Measurements from ENCODE around the gene PRSS36. TPM values are rescaled to one million over a fixed set of nuclear protein-coding genes. Genes with fewer than 3 reads are reported as not detected.

Gene PRSS36
- polyA plus RNA-seq, 3 donors: 3.1 to 4.2 (median 3.4) TPM

DNA sequence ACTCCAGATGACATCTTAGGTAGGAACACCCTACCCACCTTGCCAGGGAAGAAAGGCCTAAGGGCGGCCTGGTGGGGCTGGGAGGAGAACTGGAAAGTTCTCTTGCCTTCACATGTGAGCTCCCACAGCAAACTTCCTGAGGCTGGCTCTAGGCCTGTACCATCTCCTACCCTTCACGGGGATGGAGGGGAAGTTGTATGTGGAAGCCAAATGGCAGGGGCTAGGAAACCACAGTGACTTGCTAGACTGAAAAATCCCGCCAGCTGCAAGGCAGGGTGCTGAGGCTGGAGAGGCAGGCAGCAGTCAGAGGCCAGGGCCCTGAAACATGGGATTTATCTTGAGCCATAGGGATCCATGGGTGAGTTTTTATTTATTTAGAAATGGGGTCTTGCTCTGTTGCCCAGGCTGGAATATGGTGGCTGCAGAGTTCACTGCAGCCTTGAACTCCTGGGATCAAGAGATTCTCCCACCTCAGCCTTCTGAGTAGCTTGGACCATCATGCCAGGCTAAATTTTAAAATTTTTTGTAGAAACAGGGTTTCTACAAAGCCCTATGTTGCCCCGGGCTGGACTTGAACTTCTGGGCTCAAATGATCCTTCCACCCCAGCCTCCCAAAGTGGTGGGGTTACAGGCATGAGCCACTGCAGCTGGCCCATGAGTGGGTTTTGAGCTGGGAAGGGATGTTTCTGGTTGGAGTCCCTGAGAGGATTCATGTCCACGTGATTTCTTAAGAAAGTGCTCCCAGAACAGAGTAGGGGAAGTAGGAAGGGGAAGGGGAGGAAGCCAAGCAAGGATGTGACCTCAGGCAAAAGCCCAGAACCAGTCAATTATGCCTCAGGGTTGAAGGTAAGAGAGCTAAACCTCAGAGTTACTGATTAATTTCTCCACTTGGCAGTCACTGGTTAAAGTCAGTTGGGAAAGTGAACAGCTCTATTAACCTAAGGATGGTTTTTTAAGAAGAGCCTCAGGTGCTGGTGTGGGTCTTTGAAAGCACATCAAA lies 36.4 kb downstream of the PRSS36 start:
- Mint-ChIP-seq H3K27ac (peak overlapping the region; percentile 94 to 100 (median 98)), H3K27me3 (ENCODE audit: low read depth in 3 of 3) (peaks cover 0 to 2% (median 0%) of the 10 kb centered on the region in 3 donors), H3K4me3 (peak overlapping the region; percentile 45 to 65), H3K4me1 (peaks cover 67% of the 10 kb centered on the region), H3K9me3 (peaks cover 0 to 3% (median 0%) of the 10 kb centered on the region in 7 donors), H3K36me3 (peaks cover 36 to 42% of the 10 kb centered on the region in 2 donors)
- peaks cover 70 to 80% of the 10 kb centered on the region in 2 donors for H3K4me1 ChIP-seq (ENCODE audit: control insufficient read depth in 1 of 2, insufficient read depth in 2 of 2, low read length in 2 of 2)
- H3K36me3 ChIP-seq (replicated peaks in 1 of 2; ENCODE audit: control insufficient read depth in 1 of 2, insufficient read depth in 2 of 2, low read length in 2 of 2): peaks cover 34 to 38% of the 10 kb centered on the region in 2 donors
- peak overlapping the region; percentile 64 for H3K4me2 ChIP-seq (replicated peaks; ENCODE audit: extremely low read depth, low read length, poor library complexity, severe bottlenecking)
- peaks cover 8% of the 10 kb centered on the region for H4K20me1 ChIP-seq (ENCODE audit: insufficient read depth, low read length)
- no peak for TF ChIP-seq CTCF (IDR thresholded peaks at IDR 0.05)
- peak; percentile 77 to 95 (median 87) for DNase-seq
- H3K79me2 ChIP-seq (ENCODE audit: insufficient read depth, low read length): peaks cover 55% of the 10 kb centered on the region
- no peaks in the 10 kb centered on the region for H3K27me3 ChIP-seq (ENCODE audit: control insufficient read depth in 2 of 2, insufficient read depth in 2 of 2, low read length in 2 of 2)
- no peak overlapping the region for H3K9ac ChIP-seq (ENCODE audit: insufficient read depth, low read length, poor library complexity, severe bottlenecking)
- H3K4me3 ChIP-seq (replicated peaks in 1 of 3; ENCODE audit: low read depth in 2 of 3, low read length in 3 of 3): peak overlapping the region in 1 of 3 experiments; percentile 61
- no peaks in the 10 kb centered on the region for H3K9me3 ChIP-seq (replicated peaks in 1 of 2; ENCODE audit: control insufficient read depth in 1 of 2, insufficient read depth in 1 of 2, low read length in 2 of 2)
- intact Hi-C loops (cut with micrococcal nuclease): loop anchor here (2.0 to 10.0 kb wide), 4 partner anchors 29 to 761 kb away; partner anchors contain the start of genes FUS (in 1 of the 2) and ZNF267 (in 1 of the 2)
- no peak overlapping the region for H2AFZ ChIP-seq (ENCODE audit: insufficient read depth, low read depth, low read length, poor library complexity, severe bottlenecking)
- peak overlapping the region; percentile 89 to 98 for H3K27ac ChIP-seq (ENCODE audit: low read depth in 1 of 2, low read length in 2 of 2)
- 0% methylated on average over 2 of the region's 5 CpGs for WGBS (ENCODE audit: insufficient coverage)

DNA sequence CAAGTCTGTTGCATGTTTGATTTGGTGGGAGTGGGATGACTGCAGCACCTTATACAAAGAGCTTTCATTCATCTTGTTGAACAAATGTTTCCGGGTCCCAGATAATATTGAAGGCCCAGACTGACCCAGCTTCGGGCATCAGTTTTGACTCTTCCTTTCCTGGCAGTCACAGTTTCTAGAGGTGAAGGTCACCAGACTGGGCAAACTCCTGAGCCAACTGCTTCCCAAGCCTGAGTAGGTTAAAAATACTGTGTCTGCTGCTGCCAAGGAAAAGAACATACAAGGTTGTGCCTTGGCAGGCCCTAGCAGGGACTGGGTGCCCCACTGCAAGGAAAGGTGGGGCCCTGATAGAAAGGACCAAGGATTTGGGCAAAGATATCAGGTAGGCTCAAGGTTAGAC lies 37.2 kb downstream of the PRSS36 start:
- Histone ChIP-seq H3K27me3 (ENCODE audit: control insufficient read depth in 2 of 2, insufficient read depth in 2 of 2, low read length in 2 of 2) (no peaks in the 10 kb centered on the region), H3K9ac (ENCODE audit: insufficient read depth, low read length, poor library complexity, severe bottlenecking) (no peak overlapping the region), H3K27ac (ENCODE audit: low read depth in 1 of 2, low read length in 2 of 2) (peak overlapping the region; percentile 89 to 98), H2AFZ (ENCODE audit: insufficient read depth, low read depth, low read length, poor library complexity, severe bottlenecking) (no peak overlapping the region), H3K4me3 (replicated peaks in 1 of 3; ENCODE audit: low read depth in 2 of 3, low read length in 3 of 3) (peak overlapping the region in 1 of 3 experiments; percentile 61), H3K79me2 (ENCODE audit: insufficient read depth, low read length) (peaks cover 58% of the 10 kb centered on the region), H3K36me3 (replicated peaks in 1 of 2; ENCODE audit: control insufficient read depth in 1 of 2, insufficient read depth in 2 of 2, low read length in 2 of 2) (peaks cover 34 to 38% of the 10 kb centered on the region in 2 donors), H3K9me3 (replicated peaks in 1 of 2; ENCODE audit: control insufficient read depth in 1 of 2, insufficient read depth in 1 of 2, low read length in 2 of 2) (no peaks in the 10 kb centered on the region), H4K20me1 (ENCODE audit: insufficient read depth, low read length) (peaks cover 8% of the 10 kb centered on the region), H3K4me2 (replicated peaks; ENCODE audit: extremely low read depth, low read length, poor library complexity, severe bottlenecking) (peak overlapping the region; percentile 64), H3K4me1 (ENCODE audit: control insufficient read depth in 1 of 2, insufficient read depth in 2 of 2, low read length in 2 of 2) (peaks cover 69 to 81% of the 10 kb centered on the region in 2 donors)
- TF ChIP-seq CTCF (IDR thresholded peaks at IDR 0.05): no peak
- Mint-ChIP-seq H3K27ac (peak overlapping the region; percentile 94 to 100 (median 98)), H3K4me3 (peak overlapping the region in 1 of 2 donors; percentile 31), H3K27me3 (ENCODE audit: low read depth in 3 of 3) (peaks cover 0 to 2% (median 0%) of the 10 kb centered on the region in 3 donors), H3K4me1 (peaks cover 66% of the 10 kb centered on the region), H3K36me3 (peaks cover 36 to 42% of the 10 kb centered on the region in 2 donors), H3K9me3 (peaks cover 0 to 1% (median 0%) of the 10 kb centered on the region in 7 donors)
- DNase-seq: no peak
- intact Hi-C loops (cut with micrococcal nuclease): loop anchor here (2.0 to 10.0 kb wide), 4 partner anchors 30 to 762 kb away; partner anchors contain the start of genes FUS (in 1 of the 2) and ZNF267 (in 1 of the 2)
- WGBS (ENCODE audit: insufficient coverage): 81% methylated on average over 2 of the region's 2 CpGs
